HG03196 (cell line): Measurements from ENCODE around the gene MFN2.
"Not testable (repeated sequence)": the region's sequence is repeated elsewhere in the genome, so short reads cannot be mapped to it uniquely, and the experiment has no call there.

Experiments used
- ATAC-seq: cut with Tn5 transposase; IDR thresholded peaks from one replicate; pipeline ENCODE4 v1.9.1; 2021; ENCODE audit not compliant: unreplicated experiment

Gene MFN2

DNA sequence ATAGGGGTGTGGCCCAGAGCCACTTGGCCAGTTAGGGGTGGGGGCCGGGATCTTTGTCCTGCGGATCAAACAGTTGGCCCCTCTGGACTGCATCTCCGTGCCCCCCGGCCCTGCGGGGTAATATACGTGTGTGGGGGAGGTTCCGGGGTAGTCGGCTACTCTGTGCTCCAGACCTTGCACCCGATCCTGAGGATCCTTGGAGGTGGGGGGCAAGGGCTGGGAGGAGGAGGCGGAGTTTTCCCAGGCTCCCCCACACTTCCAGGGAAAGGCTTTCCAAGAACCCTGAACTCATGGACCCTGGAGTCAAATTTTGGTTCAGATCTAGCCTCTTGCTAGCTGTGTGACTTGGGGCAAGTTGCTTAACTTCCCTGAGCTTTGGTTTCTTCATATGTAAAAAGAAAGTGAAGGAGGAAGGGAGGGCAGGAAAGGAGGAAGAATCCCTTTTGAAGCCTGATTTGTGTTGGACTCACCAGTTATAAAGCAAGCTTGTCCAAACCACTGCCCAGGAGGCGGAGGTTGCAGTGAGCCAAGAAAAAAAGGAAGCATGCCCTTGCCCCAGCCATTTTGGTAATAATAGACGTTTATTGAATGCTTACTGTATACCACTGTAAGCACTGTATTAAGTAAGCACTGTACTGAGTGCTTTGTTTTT, 39.7 kb downstream of the MFN2 start:
- ATAC-seq: no peak

DNA sequence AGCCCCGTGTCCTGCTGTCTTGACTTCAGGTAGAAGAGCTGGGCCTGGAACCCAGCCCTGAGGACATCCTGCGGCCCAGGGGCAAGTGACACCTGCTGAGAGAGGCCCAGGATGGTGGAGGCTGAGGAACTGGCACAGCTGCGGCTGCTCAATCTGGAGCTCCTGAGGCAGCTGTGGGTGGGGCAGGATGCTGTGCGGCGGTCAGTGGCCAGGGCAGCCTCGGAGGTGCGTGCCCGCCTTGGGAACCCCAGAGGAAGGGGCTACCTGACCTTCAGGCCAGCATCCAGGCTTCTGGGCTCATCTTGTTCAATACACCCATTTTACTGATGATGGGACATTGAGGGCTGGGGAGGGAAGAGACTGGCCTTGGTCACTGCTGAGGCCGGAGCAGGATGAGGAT, 41.4 kb downstream of the MFN2 start:
- ATAC-seq: no peak

DNA sequence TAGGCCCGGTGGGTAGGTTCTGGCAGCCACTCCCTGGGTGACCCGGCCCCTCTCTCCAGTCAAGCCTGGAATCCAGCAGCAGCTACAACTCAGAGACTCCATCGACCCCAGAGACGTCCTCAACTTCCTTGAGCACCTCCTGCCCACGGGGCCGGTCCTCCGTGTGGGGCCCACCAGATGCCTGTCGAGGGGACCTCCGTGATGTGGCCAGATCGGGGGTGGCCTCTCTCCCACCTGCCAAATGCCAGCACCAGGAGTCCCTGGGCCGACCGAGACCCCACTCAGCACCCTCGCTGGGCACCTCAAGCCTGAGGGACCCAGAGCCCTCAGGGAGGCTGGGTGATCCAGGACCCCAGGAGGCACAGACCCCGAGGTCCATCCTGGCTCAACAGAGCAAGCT, 41.8 kb downstream of the MFN2 start:
- no peak for ATAC-seq

DNA sequence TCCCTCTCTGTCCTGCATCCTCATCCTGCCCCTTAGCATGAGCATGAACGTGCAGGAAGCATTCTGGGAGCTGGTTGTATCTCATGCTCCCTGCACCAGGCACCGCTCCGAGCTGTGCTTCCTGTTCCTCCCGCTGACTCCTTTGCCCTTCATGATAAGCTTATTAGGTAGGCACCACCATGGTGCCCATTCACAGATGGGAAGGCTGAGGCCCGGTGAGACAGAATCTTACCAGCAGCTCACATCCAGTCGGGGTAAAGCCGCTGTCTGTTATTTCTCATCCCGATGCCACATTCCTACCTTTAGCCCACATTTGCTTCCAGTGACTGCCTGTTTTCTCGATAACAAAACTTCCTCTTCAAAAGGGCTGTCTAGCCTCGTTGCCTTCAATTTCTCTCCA, 46.3 kb downstream of the MFN2 start:
- no peak for ATAC-seq

DNA sequence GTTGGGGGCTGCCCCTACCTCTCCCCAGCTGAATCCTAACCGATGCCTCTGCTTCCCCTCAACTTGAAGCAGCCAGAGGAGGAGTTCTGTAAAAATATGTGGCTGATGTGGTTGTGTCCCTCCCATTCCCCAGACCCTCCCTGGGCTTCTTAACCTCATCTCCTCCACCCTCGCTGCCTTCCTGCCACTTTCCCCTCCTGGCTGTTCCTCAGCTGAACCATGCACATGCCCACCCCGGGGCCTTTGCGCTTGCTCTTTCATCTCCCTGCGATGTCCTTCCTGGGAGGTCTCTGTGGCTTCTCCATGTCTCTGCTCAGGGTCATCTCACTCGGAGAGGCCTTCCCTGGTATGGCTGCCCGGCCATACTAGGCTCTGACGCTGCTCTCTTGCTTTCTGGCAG, 48.0 kb downstream of the MFN2 start:
- no peak for ATAC-seq

DNA sequence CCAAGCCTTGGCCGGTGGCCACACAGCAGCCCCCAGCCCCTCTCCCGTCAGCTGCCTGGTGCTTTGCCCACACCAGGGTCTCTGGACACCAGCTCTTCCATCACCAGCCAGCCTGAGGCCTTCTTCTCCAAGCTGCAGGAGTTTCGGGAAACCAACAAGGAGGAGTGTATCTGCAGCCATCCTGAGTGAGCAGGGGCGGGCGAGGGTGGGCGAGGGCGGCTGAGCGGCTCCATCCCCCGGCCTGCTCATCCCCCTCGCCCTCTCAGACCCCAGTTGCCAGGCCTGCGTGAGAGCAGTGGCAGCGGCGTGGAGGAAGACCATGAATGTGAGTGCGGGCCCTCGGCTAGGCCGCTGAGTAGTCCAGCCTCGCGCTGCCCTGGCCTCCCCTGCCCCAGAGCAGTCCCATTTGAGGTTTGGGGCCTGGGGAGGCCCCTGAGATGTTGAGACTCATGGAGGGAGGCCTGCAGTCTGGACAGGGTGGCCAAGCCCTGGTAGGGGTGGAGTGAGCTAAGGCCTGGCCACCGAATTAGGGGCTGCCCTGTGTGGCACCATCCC, 48.8 kb downstream of the MFN2 start:
- ATAC-seq: no peak

DNA sequence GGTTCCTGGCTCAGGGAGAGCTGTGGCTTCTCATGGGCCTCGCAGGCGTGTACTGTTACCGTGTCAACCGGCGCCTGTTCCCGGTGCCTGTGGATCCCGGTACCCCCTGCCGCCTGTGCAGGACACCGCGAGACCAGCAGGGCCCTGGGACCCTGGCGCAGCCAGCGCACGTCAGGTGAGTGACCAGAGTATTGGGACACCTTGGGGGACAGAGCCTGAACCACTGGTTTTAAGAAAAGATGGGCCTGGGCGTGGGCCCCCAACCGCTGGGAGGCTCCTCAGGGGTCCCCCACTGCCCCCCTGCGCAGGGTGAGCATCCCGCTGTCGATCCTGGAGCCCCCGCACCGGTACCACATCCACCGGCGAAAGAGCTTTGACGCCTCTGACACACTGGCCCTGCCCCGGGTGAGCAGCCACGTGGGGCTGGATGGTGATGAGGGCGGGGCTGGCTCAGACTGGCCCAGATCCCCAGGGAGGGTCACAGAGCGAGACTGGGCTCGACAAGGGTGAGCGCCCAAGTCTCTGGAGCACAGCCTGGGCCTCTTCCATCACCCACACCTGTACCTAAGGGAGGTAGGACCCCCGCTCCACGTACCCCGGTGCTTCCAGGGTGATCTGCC, 49.6 kb downstream of the MFN2 start:
- ATAC-seq: no peak

DNA sequence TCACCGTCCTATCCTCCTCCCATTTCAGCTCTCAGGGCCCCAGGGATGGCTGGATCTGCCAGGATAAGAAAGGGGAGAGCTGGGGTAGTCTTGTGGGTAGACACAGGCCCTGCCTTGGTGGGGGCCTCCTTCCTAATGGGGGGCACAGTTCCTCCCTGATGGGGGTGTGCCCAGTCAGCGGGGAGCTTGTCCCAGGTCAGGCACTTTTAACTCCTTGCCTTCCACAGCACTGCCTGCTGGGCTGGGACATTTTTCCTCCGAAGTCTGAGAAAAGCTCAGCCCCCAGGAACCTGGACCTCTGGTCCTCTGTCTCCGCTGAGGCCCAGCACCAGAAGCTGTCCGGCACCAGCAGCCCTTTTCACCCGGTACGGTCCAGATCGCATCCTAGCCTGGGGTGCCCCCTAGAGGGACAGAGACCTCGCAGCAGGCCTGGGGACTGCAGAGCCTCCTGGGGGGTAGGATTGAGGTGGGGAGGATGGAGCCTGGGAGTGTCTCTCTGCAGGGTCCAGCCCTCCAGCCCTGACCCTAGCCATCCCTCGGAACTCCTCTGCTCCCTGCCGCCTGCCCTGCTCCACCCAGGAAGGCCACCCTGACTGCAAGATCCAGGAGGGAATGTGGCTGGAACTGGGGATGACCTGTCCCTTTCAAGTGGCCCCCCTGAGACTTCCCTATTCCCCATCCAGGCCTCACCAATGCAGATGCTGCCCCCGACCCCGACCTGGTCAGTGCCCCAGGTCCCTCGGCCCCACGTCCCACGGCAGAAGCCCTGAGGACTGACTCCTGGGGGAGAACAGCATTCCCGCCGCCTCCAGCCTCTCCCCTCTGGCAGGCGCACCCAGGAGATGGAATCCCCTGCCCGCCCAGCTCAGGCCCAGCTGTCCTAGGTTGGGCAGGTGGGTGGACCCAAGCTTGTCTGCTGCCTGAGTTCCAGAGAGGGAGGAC, 51.1 kb downstream of the MFN2 start:
- no peak for ATAC-seq

DNA sequence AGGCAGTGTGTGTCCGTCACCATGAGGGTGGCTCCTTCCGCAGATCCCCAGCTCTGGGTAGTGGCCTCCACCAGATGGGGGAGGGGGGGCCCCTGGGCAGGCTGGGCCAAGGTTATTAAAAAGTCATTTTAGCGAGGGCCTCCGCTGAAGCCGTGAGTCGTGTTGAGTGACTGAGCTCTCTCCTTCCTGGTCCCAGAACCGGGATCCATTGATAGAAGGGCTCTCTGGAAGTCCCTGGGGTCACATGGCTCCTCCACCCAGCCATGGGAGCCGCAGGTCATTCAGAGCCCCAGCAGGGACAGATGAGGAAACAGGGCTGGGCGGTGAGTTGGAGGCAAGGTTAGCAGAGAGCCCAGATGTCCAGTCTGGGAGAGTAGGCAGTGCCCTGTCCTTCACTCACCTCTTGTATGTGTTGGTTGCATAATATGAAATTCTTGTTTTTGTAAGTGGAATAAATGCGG, 51.9 kb downstream of the MFN2 start:
- ATAC-seq: no peak

DNA sequence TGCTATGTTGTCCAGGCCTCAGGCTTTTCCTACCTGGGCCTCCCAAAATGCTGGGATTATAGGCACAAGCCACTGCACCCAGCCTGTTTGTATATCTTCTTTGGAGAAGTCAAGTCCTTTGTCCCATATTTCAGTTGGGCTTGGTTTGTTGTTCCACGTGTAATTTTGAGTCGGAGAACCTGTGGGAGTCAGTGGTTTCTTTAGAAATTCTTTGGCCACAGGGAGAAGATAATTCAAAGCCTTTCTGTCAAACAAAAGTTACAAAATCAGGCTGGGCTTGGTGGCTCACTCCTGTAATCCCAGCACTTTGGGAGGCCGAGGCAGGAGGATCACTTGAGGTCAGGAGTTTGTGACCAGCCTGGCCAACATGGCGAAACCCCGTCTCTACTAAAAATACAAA, 53.2 kb downstream of the MFN2 start:
- not testable (repeated sequence) for ATAC-seq

DNA sequence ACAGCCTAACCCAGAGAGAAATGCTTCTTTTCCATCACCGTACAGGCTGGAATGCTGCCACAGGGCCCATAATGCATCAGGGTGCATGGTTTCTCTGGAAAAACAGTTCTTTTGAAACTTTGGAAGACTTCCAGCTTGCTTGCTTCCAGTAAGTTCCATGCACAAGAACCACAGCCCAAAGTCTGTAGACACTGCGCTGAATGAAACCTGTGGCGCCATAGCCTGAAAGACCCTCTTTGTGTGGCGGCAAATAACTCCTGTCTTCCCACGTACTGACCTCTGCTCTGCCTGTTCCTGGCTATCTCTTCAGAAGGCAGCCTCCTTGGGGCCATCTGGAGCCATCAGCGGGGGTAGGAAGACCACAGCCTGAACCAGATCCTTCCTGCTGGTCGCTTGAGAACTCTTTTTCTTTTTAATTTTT, 54.1 kb downstream of the MFN2 start:
- ATAC-seq: no peak

DNA sequence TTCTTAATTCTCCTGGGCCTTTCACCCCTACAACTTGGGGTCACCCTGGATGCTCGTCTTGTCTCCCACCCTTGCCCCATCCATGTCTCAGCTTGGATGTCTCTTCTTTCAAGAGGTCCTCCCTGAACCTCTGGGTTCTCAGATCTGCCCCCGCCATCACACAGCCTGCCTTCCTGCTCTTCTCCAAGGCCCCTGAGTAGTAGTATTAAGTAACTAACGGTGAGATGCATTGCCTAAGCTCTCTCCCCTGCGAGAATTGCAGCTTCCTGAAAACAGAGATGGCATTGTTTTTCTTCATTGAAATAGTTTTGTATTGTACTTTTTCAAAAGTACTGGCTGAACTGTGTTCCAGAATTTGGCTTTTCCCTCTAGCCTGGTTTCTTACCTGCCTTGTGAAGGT, 55.1 kb downstream of the MFN2 start:
- ATAC-seq: no peak

DNA sequence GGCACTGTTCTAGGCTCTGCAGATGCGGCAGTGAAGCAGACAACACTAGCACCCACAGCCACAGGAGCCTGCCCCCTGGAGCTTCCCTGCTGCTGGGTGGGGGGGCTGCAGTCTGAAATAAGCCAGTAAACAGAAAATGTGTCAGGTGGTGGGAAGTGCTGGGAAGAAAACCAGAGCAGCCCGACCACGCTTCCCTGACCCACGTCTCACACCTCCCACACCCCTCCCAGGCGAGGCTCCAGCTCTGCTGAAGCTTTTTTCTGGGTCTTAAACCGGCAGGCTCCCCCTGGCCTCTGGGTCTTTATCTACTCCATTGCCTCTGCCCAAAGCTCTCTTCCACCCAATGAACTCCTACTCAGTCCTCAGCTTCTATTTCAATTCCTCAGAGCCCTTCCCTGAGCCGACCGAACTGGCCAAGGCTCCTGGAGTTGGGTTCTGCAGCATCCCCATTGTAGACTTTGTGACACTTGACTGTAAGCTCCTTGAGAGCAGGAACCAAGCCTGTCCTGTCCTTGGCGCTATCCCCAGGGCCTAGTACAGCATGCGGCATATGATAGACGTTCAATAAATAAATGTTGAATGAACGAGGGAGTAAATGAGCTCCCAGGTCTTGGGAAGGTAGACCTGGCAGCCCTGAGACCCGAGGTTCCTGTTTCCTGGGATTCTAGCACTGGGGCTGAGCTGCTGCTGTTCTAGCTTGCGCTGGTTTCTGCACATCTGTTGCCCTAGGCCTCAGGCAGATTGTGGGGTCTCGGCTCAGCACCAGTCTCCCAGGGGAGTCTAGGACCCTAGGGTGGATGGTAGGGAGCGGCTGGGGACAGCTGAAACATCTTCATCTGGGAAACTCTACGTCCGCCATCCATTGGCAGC, 57.5 kb downstream of the MFN2 start:
- ATAC-seq: no peak

DNA sequence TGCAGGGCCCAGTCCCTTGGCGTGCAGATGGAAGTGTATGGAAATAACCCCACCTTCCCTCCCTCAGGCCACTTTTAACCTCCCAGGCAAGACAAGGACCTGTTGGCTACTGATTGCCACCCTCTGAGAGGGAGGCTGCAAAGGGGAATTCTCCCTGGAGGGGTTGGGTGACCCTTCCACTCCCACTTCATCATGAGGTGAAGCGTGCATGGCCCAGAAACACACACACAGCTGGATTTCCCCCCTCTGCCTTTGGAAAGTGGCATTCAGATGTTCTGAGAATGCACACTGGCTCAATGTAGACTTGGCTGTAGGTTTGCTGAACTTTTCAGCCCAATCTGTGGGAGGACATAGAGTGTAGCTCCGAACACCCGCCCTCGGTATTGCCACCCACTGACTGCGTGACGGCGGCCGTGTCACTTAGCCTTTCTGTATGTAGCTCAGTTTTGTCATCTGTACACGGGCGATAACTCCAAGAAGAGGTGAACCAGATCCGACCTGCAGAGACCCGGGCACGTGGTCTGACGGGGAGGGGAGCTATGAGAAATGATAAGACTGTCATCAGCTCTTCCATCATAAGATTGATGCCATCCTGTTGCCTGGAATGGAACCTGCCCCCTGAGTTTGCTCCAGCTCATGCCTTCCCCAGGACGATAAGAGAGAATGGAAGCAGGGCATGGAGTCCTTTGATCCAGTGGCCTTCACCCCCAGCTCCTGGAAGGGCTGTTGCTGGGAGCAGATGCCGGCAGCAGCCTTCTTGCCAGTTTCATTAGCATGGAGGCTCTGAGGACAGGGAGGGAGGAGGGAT, 58.3 kb downstream of the MFN2 start:
- ATAC-seq: no peak

DNA sequence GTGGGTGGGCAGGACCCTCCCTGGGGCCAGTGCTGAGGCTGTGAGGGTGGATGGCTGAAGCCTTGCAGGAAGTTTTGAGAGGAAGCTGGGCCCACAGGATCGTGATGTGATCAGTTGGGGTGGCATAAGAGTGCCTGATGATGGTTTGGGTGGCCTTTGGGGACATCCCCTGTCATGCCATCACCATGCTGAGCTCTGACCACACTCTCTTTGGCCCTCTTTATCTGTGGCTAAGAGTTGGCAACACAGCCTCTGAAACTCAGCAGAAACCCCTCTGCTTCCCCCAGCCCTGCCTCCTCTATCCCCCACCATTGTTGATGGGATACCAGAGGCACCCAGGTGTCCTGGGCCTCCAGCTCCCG, 58.9 kb downstream of the MFN2 start:
- ATAC-seq: no peak

DNA sequence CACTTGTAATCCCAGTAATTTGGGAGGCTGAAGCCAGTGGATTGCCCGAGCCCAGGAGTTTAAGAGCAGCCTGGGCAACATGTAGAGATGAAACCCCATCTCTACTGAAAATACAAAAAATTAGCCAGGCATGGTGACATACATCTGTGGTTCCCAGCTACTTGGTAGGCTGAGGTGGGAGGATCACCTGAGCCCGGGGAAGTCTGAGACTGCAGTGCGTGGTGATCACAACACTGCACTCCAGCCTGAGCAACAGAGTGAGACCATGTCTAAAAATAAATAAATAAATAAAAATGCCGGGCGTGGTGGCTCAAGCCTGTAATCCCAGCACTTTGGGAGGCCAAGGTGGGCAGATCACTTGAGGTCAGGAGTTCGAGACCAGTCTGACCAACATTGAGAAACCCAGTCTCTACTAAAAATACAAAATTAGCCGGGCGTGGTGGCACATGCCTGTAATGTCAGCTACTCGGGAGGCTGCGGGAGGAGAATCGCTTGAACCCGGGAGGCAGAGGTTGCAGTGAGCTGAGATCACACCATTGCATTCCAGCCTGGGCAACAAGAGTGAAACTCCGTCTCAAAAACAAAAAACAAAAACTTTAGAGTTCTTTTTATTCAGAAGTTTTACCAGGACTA, 59.7 kb downstream of the MFN2 start:
- ATAC-seq: not testable (repeated sequence)

DNA sequence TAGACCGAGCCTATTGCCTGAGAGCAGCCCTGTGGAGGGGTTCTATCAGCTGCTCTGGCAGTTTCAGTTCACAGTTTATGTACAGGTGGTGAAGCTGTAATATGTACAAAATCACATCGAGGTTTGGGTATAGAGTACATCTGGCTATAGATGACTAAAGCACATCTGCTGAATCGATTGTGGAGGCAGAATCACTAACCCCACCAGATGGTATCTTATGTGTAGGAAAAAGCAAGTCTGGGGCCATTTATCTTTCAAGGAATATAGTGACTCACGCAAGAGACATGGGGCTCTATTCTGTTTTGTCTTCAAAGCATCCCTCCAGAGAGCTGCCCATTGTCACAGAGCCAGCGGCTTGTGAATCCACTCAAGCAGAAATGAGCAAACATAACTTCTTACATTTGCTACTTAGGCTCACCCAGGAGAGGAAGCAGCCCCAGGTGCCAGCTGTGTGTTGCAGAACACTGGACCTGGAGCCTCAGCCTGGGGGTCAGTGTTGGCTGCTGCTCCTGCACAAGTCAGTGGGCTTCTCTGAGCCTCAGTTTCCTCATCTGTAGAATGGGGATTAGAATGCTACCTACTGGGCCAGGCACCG, 60.3 kb downstream of the MFN2 start:
- peak; percentile 70 for ATAC-seq

DNA sequence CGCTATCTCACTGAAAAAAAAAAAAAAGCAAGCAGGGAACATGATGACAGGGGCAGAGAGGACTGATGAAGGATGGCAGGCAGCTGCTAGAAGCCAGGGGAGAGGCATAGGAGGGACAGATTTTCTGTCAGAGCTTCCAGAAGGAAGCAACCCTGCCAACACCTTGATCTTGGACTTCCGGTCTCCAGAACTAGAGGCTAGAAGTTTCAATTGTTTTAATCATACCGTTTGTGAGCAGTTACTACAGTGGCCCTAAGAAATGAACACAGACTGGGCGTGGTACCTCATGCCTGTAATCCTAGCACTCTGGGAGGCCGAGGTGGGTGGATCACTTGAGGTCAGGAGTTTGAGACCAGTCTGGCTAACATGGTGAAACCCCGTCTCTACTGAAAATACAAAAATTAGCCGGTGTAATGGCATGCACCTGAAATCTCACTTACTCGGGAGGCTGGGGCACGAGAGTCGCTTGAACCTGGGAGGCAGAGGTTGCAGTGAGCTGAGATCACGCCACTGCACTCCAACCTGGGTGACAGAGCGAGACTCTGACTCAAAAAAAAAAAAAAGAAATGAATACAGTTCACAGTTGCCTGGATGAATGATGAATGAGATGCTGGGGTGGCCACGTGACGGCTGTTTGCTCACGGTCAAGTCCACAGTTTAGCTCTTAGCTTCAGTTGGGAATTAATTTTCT, 64.1 kb downstream of the MFN2 start:
- ATAC-seq: not testable (repeated sequence)
